GM12878 (cell line): ENCODE measurements around the gene MRPS27. TPM values are rescaled to one million over a fixed set of nuclear protein-coding genes. Genes with fewer than 3 reads are reported as not detected.

Source experiments
- ATAC-seq: fragments of 200-7000 bp; cut with Tn5 transposase; 3 replicates; pipeline ENCODE4 v1.9.1; 2020; ENCODE audit warnings: mild to moderate bottlenecking, moderate library complexity
- BruUV-seq: library from RNA; stranded (reverse); fragments of 400-500 nt; replicated peaks from 2 replicates; lab custom pipeline; 2021; lab: Mats Ljungman, UMichigan
- CTCF ChIA-PET: fragments of 300-600 bp; sonication (Branson Sonifier 250); formaldehyde crosslinking; extraction: SDS; loops from one replicate; lab custom pipeline; 2021; ENCODE audit warnings: inconsistent platforms; lab: Yijun Ruan, JAX
- POLR2A ChIA-PET: fragments of 350-600 bp; formaldehyde crosslinking; extraction: SDS; loops from one replicate; lab custom pipeline; 2021; ENCODE audit warnings: inconsistent platforms; lab: Charles Lee
- RAD21 ChIA-PET: fragments of 300-600 bp; sonication (Branson Sonifier 250); formaldehyde crosslinking; loops from one replicate; lab custom pipeline; 2023; ENCODE audit warnings: antibody characterized with exemption; ENCODE audit not compliant: unreplicated experiment; lab: Charles Lee
- SMC1A ChIA-PET: fragments of 300-600 bp; sonication (Branson Sonifier 250); formaldehyde crosslinking; loops from one replicate; lab custom pipeline; 2023; ENCODE audit not compliant: unreplicated experiment, uncharacterized antibody; lab: Charles Lee
- DNase-seq: peaks from one replicate; pipeline ENCODE4 v3.0.0-alpha.2; 2011; ENCODE audit warnings: low read depth, low spot score
- FAIRE-seq: peaks from 3 replicates; lab custom pipeline; 2011; peaks lifted over from hg19 to GRCh38; lab: Jason Lieb, UNC
- H2AFZ ChIP-seq: 2 replicates; pipeline ENCODE4 v1.6.0; 2011; ENCODE audit warnings: low read depth, low read length, control low read depth; ENCODE audit not compliant: control insufficient read depth
- H3K27ac ChIP-seq: 2 replicates; pipeline ENCODE4 v1.5.1; 2011; ENCODE audit warnings: control low read depth; ENCODE audit not compliant: control insufficient read depth, insufficient read depth
- H3K27me3 ChIP-seq, 2 experiments: replicated peaks in 1 of 2; 2 replicates each; pipeline versions ENCODE4 v1.6.0 to v1.6.1; 2011; ENCODE audit warnings: low read length in 1 of 2; ENCODE audit not compliant: control insufficient read depth in 2 of 2, insufficient read depth in 2 of 2
- H3K36me3 ChIP-seq, 2 experiments: 2 replicates each; pipeline ENCODE4 v1.5.1; 2011; ENCODE audit warnings: low read length in 1 of 2; ENCODE audit not compliant: control insufficient read depth in 2 of 2, insufficient read depth in 2 of 2
- H3K4me1 ChIP-seq: 2 replicates; pipeline ENCODE4 v1.6.1; 2011; ENCODE audit warnings: mild to moderate bottlenecking, low read length, moderate library complexity, mixed read lengths; ENCODE audit not compliant: control insufficient read depth, insufficient read depth
- H3K4me2 ChIP-seq: 2 replicates; pipeline ENCODE4 v1.6.0; 2011; ENCODE audit warnings: control low read depth; ENCODE audit not compliant: control insufficient read depth, insufficient read depth
- H3K4me3 ChIP-seq: fragments of 200-600 bp; sonication (generic); 2 replicates; pipeline ENCODE4 v1.5.1; 2016
- H3K79me2 ChIP-seq: 2 replicates; pipeline ENCODE4 v1.6.0; 2011; ENCODE audit warnings: low read length; ENCODE audit not compliant: control insufficient read depth, insufficient read depth
- H3K9ac ChIP-seq: 2 replicates; pipeline ENCODE4 v1.8.0; 2011; ENCODE audit warnings: low read length, control low read depth, mixed read lengths; ENCODE audit not compliant: control insufficient read depth, insufficient read depth
- H3K9me3 ChIP-seq: replicated peaks from 3 replicates; pipeline ENCODE4 v1.5.1; 2011; ENCODE audit warnings: mild to moderate bottlenecking, low read length; ENCODE audit not compliant: control insufficient read depth, insufficient read depth
- H4K20me1 ChIP-seq: 2 replicates; pipeline ENCODE4 v1.6.0; 2011; ENCODE audit not compliant: control insufficient read depth, insufficient read depth
- ASH2L ChIP-seq: fragments of 300-600, 200-600 bp; sonication (generic); IDR thresholded peaks from 2 replicates; pipeline ENCODE4 v1.6.1; 2017; ENCODE audit warnings: low read depth, mild to moderate bottlenecking, borderline replicate concordance
- ATF7 ChIP-seq: fragments of 450-650 bp; IDR thresholded peaks from 2 replicates; pipeline ENCODE4 v1.6.1; 2016; ENCODE audit warnings: low read depth, mild to moderate bottlenecking
- DPF2 ChIP-seq: fragments of 450-650 bp; IDR thresholded peaks from 2 replicates; pipeline ENCODE4 v1.6.1; 2017; ENCODE audit warnings: mild to moderate bottlenecking
- IKZF1 ChIP-seq: fragments of 450-650 bp; conservative IDR thresholded peaks from 2 replicates; pipeline ENCODE4 v1.6.1; 2017; ENCODE audit warnings: antibody characterized with exemption, mild to moderate bottlenecking
- IKZF2 ChIP-seq, 2 experiments: fragments of 450-650 bp; IDR thresholded peaks; 2 replicates each; pipeline ENCODE4 v1.6.1; 2017; ENCODE audit warnings: mild to moderate bottlenecking in 2 of 2, moderate library complexity in 2 of 2
- JUNB ChIP-seq: IDR thresholded peaks from 2 replicates; pipeline ENCODE4 v1.6.1; 2016; ENCODE audit warnings: antibody characterized with exemption, mild to moderate bottlenecking
- MEF2B ChIP-seq: fragments of 450-650 bp; IDR thresholded peaks from 2 replicates; pipeline ENCODE4 v1.6.1; 2018; ENCODE audit warnings: mild to moderate bottlenecking, moderate library complexity; ENCODE audit not compliant: partially characterized antibody, poor library complexity, severe bottlenecking
- MTA2 ChIP-seq: fragments of 450-650 bp; IDR thresholded peaks from 2 replicates; pipeline ENCODE4 v1.6.1; 2016; ENCODE audit warnings: low read depth, mild to moderate bottlenecking, moderate library complexity
- RB1 ChIP-seq: fragments of 450-650 bp; formaldehyde crosslinking; IDR thresholded peaks from 2 replicates; pipeline ENCODE4 v1.6.1; 2017; ENCODE audit warnings: mild to moderate bottlenecking, borderline replicate concordance
- RCOR1 ChIP-seq: conservative IDR thresholded peaks from 2 replicates; pipeline ENCODE4 v1.6.1; 2012; ENCODE audit warnings: low read depth, low read length, improper control_type of control experiment
- RELB ChIP-seq: fragments of 450-650 bp; IDR thresholded peaks from 2 replicates; pipeline ENCODE4 v1.6.1; 2017; ENCODE audit warnings: low read depth, mild to moderate bottlenecking, moderate library complexity
- RUNX3 ChIP-seq: IDR thresholded peaks from 2 replicates; pipeline ENCODE4 v1.6.1; 2012; ENCODE audit warnings: low read length, inconsistent platforms
- SP1 ChIP-seq: IDR thresholded peaks from one replicate; pipeline ENCODE4 v1.6.1; 2011; ENCODE audit warnings: low read depth, low read length
- SUPT20H ChIP-seq: IDR thresholded peaks from 2 replicates; pipeline ENCODE4 v1.6.1; 2011; ENCODE audit warnings: low read depth, mild to moderate bottlenecking, low read length, moderate library complexity, borderline replicate concordance; ENCODE audit not compliant: control insufficient read depth
- TAF1 ChIP-seq: IDR thresholded peaks from 2 replicates; pipeline ENCODE4 v1.6.1; 2011; ENCODE audit warnings: mild to moderate bottlenecking, low read depth, low read length, borderline replicate concordance
- TCF7 ChIP-seq: IDR thresholded peaks from 2 replicates; pipeline ENCODE4 v1.6.1; 2014; ENCODE audit warnings: antibody characterized with exemption, borderline replicate concordance
- WRNIP1 ChIP-seq: IDR thresholded peaks from 2 replicates; pipeline ENCODE4 v1.6.1; 2011; ENCODE audit warnings: low read depth, low read length, improper control_type of control experiment, borderline replicate concordance
- ZBTB40 ChIP-seq: fragments of 450-650 bp; IDR thresholded peaks from 2 replicates; pipeline ENCODE4 v1.6.1; 2016; ENCODE audit warnings: mild to moderate bottlenecking, moderate library complexity, borderline replicate concordance
- WGBS: methylation state at CpG from one replicate; pipeline ENCODE4 v1.1.6; 2016; ENCODE audit warnings: low lambda C conversion rate; ENCODE audit not compliant: insufficient replicate concordance, insufficient coverage; ENCODE audit errors: missing lambda C conversion rate; 5-methylcytosine and 5-hydroxymethylcytosine counted together
- in situ Hi-C: fragments of 300-500 bp; cut with MboI; formaldehyde crosslinking; loops from 9 replicates; pipeline ENCODE4 v1.14.3; 2018; ENCODE audit warnings: mixed read lengths
- intact Hi-C: fragments of 100-400 bp; cut with micrococcal nuclease; formaldehyde crosslinking; loops from one replicate; pipeline ENCODE4 v1.14.2; 2022; ENCODE audit not compliant: unreplicated experiment
- polyA plus RNA-seq, 11 experiments: library from polyadenylated mRNA; depleted of rRNA in 4 of 11; unstranded in 6 of 11; stranded (reverse) in 5 of 11; fragments of >200 nt; fragmentation: Nextera tagmentation in 4 of 11; fragmentation: Illumina TruSeq in 1 of 11; extraction: Ambion mirVana in 4 of 11; extraction: Trizol in 1 of 11; gene quantifications; 1 replicate in 1 of 11; 2 replicates in 10 of 11; pipeline versions ENCODE4 v1.2.1 to v1.2.3, GENCODE V29; 2011 to 2016; ENCODE audit warnings: inconsistent platforms in 2 of 11, missing spikeins in 2 of 11, low read depth in 1 of 11
- total RNA-seq, 4 experiments: library from RNA; depleted of rRNA in 3 of 4; stranded (reverse); fragments of >200 nt in 3 of 4; fragmentation: Illumina TruSeq in 1 of 4; extraction: Trizol in 1 of 4; gene quantifications; 2 replicates each; pipeline versions ENCODE4 v1.2.1 to v1.2.3, GENCODE V29; 2013 to 2021

Gene MRPS27
- total and polyA plus RNA-seq, 10 of the 15 experiments (the other 5 are each of a cell fraction or from before 2014, with no cell fraction given) = 61.0 to 128 (median 93.0) TPM

GRCh38 chr5:72231991-72232703 lies 87.9 kb downstream of the MRPS27 start:
- Histone ChIP-seq H3K4me1 (peaks cover 32% of the 10 kb centered on the region), H3K9me3 (no peaks in the 10 kb centered on the region), H3K36me3 (peaks cover 10 to 35% of the 10 kb centered on the region in 2 experiments), H3K27ac (no peak overlapping the region), H4K20me1 (no peaks in the 10 kb centered on the region), H3K27me3 (no peaks in the 10 kb centered on the region), H3K79me2 (no peaks in the 10 kb centered on the region; the same call in 1 of the 2 replicates), H3K4me3 (no peak overlapping the region), H2AFZ (no peak overlapping the region), H3K4me2 (peak overlapping the region; percentile 65; the same call in 1 of the 2 replicates), H3K9ac (no peak overlapping the region; the same call in 1 of the 2 replicates)
- no TSS peak for BruUV-seq
- no peak for DNase-seq
- ChIA-PET SMC1A (interaction anchor here (0.7 to 1.7 kb wide), 8 partner anchors 10 to 98 kb away, joined by 3 to 6 read pairs (median 4); no protein-coding TSS in a partner anchor), CTCF (interaction anchor here (1.2 to 1.8 kb wide), 3 partner anchors 10 to 36 kb away, joined by 3 to 10 read pairs (median 4); no protein-coding TSS in a partner anchor), RAD21 (interaction anchor here (1.4 to 5.0 kb wide), 3 partner anchors 12 to 76 kb away, joined by 5 to 31 read pairs (median 7); no protein-coding TSS in a partner anchor), POLR2A (no interaction called here)
- in situ Hi-C loops = no loop called here
- ATAC-seq = peak; percentile 38
- WGBS = 63% methylated on average over 6 of the region's 6 CpGs
- intact Hi-C loops = loop anchor here (5.0 kb wide), 1 partner anchor 75 kb away; no protein-coding TSS in a partner anchor
- peak; percentile 52 for FAIRE-seq
- TF ChIP-seq IKZF2 (IDR thresholded peaks at IDR 0.05) (peak in 1 of 2 experiments; percentile 25; a peak in 1 of 4 replicates), ZBTB40 (no peak), MTA2 (0 out of 2 replicates have a peak, but pooled peaks have one; percentile 44), MEF2B (no peak), WRNIP1 (no peak), JUNB (peak; percentile 39; the same call in 1 of the 2 replicates), RELB (no peak), DPF2 (0 out of 2 replicates have a peak, but pooled peaks have one; percentile 27), ATF7 (0 out of 2 replicates have a peak, but pooled peaks have one; percentile 23), SUPT20H (no peak), TCF7 (peak; percentile 94), RCOR1 (no peak), RB1 (no peak), SP1 (no peak), IKZF1 (no peak), RUNX3 (peak; percentile 97), TAF1 (no peak), ASH2L (no peak)
